ENCODE measurements around the gene ABAT.

The ABAT gene

GRCh38 chr16:8826278-8826879 is 152.0 kb downstream of the ABAT start:
- DNase-seq, result no peak

DNA sequence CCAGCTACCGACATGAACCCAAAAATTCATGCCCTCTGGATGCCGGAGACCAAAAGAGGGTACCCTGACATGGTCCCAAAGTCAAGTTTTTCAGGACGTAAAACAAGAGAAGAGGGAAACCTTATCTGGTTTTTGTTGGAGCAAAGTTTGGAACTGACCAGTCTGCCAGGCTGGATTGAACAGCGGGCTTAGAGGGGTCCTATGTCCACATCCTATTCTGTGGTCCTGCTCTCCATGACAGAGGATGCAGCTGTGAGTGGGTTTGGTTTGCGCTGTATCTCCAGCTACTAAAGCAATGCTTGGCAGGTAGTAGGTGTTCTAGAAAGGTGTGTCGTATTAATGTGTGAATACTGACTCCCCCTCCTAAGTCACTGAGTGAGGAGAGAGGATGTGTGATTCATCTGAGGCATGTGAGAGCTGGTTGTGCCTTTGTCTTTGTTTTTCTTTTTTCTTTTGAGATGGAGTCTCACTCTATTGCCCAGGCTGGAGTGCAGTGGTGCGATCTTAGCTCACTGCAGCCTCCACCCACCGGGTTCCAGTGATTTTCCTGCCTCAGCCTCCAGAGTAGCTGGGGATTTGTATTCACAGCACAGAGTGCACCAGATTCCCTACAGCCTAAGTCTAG is 154.2 kb downstream of the ABAT start:
- no peak for DNase-seq

GRCh38 chr16:8831450-8831849 is 157.0 kb downstream of the ABAT start:
- DNase-seq, result no peak

- DNase-seq, result no peak
Measured at GRCh38 chr16:8831871-8832716, 157.7 kb downstream of the ABAT start.

GRCh38 chr16:8832717-8833105 is 158.3 kb downstream of the ABAT start:
- no peak for DNase-seq

Measured in NCI-H510A treated with DMSO at 0.1 percent for 48 hours (cell line).